Measurements from ENCODE around the gene KCNJ1. TPM values are rescaled to one million over a fixed set of nuclear protein-coding genes. Genes with fewer than 3 reads are reported as not detected.

KCNJ1 gene
- total RNA-seq, 6 experiments from 2014 or later, result not detected

DNA sequence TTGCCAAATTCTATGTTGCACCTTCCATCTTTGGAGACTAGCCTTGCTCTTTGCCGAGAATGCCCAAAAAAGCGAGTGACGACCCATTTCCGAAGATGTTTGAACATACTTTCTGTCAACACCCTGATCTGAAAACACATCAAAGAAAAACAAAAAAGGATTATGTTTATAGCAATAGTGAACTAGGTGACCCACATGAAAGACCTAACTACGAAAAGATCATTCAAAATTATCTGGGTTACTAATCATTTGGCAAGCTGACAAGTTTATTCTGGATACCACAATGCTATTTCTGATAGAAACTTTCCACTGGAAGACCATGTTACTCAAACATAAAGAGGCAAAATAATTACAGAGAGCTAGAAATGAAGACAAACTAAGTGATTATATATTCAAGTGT is 27.0 kb downstream of the KCNJ1 start:
- Histone ChIP-seq H3K27ac (no peak overlapping the region), H3K27me3 (no peaks in the 10 kb centered on the region), H3K36me3 (no peaks in the 10 kb centered on the region), H3K9me3 (no peaks in the 10 kb centered on the region), H3K4me3 (no peak overlapping the region), H3K4me1 (no peaks in the 10 kb centered on the region)
- 75% methylated on average over 5 of the region's 5 CpGs for WGBS (ENCODE audit: insufficient coverage, low coverage, low lambda C conversion rate, missing lambda C conversion rate)
- no peak for TF ChIP-seq POLR2A (IDR thresholded peaks at IDR 0.05)
- TF ChIP-seq, protein P1, sequence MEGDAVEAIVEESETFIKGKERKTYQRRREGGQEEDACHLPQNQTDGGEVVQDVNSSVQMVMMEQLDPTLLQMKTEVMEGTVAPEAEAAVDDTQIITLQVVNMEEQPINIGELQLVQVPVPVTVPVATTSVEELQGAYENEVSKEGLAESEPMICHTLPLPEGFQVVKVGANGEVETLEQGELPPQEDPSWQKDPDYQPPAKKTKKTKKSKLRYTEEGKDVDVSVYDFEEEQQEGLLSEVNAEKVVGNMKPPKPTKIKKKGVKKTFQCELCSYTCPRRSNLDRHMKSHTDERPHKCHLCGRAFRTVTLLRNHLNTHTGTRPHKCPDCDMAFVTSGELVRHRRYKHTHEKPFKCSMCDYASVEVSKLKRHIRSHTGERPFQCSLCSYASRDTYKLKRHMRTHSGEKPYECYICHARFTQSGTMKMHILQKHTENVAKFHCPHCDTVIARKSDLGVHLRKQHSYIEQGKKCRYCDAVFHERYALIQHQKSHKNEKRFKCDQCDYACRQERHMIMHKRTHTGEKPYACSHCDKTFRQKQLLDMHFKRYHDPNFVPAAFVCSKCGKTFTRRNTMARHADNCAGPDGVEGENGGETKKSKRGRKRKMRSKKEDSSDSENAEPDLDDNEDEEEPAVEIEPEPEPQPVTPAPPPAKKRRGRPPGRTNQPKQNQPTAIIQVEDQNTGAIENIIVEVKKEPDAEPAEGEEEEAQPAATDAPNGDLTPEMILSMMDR (IDR thresholded peaks at IDR 0.05), result no peak
- ATAC-seq, result no peak
- DNase-seq, result no peak
- intact Hi-C loops (cut with DNase I), result no loop called here

DNA sequence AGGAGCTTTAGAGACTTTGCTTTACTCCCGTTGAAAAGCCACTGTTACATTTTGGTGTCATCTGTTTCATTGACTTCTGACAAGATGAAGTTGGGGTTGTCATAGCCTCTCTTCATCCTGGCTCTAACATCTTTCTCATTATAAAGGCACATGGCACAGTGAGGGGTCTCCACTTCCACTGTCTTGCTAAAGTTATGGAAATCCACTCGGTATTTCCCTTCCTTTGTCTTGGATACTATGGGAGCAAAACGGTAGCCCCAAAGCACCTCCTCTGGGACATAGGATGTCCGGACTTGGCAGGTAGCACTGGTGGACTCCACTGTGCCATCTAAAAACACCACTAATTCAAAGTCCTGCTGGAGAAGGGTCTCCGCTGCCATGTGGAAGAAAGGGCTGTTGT is 28.0 kb downstream of the KCNJ1 start:
- no peak for ATAC-seq
- H3K27me3 ChIP-seq, result no peaks in the 10 kb centered on the region
- no peaks in the 10 kb centered on the region for H3K4me1 ChIP-seq
- H3K27ac ChIP-seq, result no peak overlapping the region
- no peaks in the 10 kb centered on the region for H3K36me3 ChIP-seq
- no peaks in the 10 kb centered on the region for H3K9me3 ChIP-seq
- intact Hi-C loops (cut with DNase I), result no loop called here
- 75% methylated on average over 5 of the region's 5 CpGs for WGBS (ENCODE audit: insufficient coverage, low coverage, low lambda C conversion rate, missing lambda C conversion rate)
- no peak for TF ChIP-seq POLR2A (IDR thresholded peaks at IDR 0.05)
- TF ChIP-seq, protein P1 (IDR thresholded peaks at IDR 0.05), result no peak
- H3K4me3 ChIP-seq, result no peak overlapping the region
- DNase-seq, result no peak

DNA sequence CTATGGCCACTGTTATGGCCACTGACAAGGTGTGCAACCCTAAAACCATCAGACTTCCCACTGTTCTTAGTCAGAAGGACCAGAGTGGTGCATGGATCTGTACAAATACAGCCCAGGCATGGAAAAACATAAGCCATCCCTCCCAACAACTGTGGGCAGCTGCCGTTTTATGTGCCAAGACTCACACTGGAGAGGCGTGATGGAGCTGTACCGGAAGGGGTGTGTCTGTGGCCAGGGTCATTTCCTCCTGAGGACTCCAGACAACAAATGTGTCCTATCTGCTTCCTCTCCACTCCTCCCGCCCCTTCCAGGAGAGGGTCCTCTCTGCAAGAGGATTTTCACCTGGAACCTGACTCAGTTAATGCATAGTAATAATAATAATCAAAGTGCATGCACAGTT is 29.5 kb downstream of the KCNJ1 start:
- H3K27me3 ChIP-seq, result no peaks in the 10 kb centered on the region
- 66% methylated on average over 4 of the region's 4 CpGs for WGBS (ENCODE audit: insufficient coverage, low coverage, low lambda C conversion rate, missing lambda C conversion rate)
- no peak for TF ChIP-seq POLR2A (IDR thresholded peaks at IDR 0.05)
- TF ChIP-seq, protein P1 (IDR thresholded peaks at IDR 0.05), result no peak
- no peaks in the 10 kb centered on the region for H3K9me3 ChIP-seq
- H3K36me3 ChIP-seq, result no peaks in the 10 kb centered on the region
- DNase-seq, result no peak
- no peaks in the 10 kb centered on the region for H3K4me1 ChIP-seq
- no peak overlapping the region for H3K4me3 ChIP-seq
- no peak overlapping the region for H3K27ac ChIP-seq
- intact Hi-C loops (cut with DNase I), result no loop called here
- peak in 3 of 4 donors; percentile 30 to 43 (median 36) for ATAC-seq

DNA sequence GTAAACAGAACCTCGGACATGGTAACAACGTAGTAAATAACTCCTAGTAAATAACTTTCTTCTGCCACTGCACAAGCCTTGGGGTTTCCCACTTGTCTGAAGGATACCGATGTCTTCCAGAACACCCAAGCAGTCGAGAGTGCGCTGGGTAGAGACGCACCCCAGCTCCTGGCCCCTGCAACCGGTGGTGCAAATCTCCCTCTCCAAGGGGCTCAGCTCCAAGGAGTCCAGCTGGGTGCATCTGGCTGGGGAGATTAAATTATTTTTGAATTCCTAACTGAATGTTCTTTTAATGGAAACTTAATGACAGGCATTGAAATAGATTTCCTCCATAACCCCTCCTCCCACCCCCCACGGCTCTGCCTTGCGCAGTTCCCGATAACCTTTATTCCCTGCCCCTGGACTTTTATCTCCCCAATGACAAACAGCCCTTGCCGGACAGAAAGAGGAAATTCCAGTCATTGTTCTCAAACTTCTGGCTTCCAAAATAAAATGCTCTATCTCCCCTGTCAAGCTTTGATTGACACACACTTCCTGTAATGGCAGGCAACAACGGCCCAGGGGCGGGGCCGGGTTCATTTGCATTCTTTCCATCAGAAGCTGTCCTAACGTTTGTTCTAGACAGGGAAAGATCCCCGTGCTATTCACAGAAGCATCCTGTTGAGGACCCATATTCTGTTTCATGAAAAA is 31.2 kb downstream of the KCNJ1 start:
- DNase-seq, result peak in 1 of 3 donors; percentile 66
- WGBS (ENCODE audit: insufficient coverage, low coverage, low lambda C conversion rate, missing lambda C conversion rate), result 24% methylated on average over 14 of the region's 16 CpGs
- peak; percentile 72 to 77 (median 74) for ATAC-seq
- H3K9me3 ChIP-seq, result no peaks in the 10 kb centered on the region
- peak overlapping the region in 1 of 3 donors; percentile 37 for H3K27ac ChIP-seq
- TF ChIP-seq, protein P1 (IDR thresholded peaks at IDR 0.05), result no peak
- no peak for TF ChIP-seq POLR2A (IDR thresholded peaks at IDR 0.05)
- intact Hi-C loops (cut with DNase I), result no loop called here
- no peaks in the 10 kb centered on the region for H3K36me3 ChIP-seq
- peaks cover 0 to 2% (median 0%) of the 10 kb centered on the region in 4 donors for H3K4me1 ChIP-seq
- H3K4me3 ChIP-seq, result no peak overlapping the region
- H3K27me3 ChIP-seq, result no peaks in the 10 kb centered on the region

Data from right lobe of liver (tissue), 6 donors.